NCI-H2171 (cell line): ENCODE data around the gene INHBE.
"Not testable (repeated sequence)": the region's sequence is repeated elsewhere in the genome, so short reads cannot be mapped to it uniquely, and the experiment has no call there.

Experiments
- DNase-seq: peaks from one replicate; lab custom pipeline; 2025; lab: John Stamatoyannopoulos, UW

The INHBE gene

GRCh38 chr12:57454566-57455373 is at the start of gene INHBE:
Gene INHBE (plus strand): TSS chr12:57455307. CDS start chr12:57455537, 230 bp downstream.
- DNase-seq, result peak; percentile 68

GRCh38 chr12:57410534-57410933 is 44.6 kb upstream of the INHBE start:
- DNase-seq, result no peak

- DNase-seq, result not testable (repeated sequence)
Observed at GRCh38 chr12:57414160-57414559, 40.9 kb upstream of the INHBE start.

GRCh38 chr12:57415088-57415487 is 40.0 kb upstream of the INHBE start:
- DNase-seq, result no peak

GRCh38 chr12:57416039-57416996 is 38.8 kb upstream of the INHBE start:
- DNase-seq, result no peak

GRCh38 chr12:57418255-57418654 is 36.9 kb upstream of the INHBE start:
- DNase-seq, result no peak

GRCh38 chr12:57419495-57419894 is 35.6 kb upstream of the INHBE start:
- DNase-seq, result no peak

- no peak for DNase-seq
Observed at GRCh38 chr12:57420482-57420881, 34.6 kb upstream of the INHBE start.

- not testable (repeated sequence) for DNase-seq
Observed at GRCh38 chr12:57426948-57427347, 28.2 kb upstream of the INHBE start.

- DNase-seq, result no peak
Observed at GRCh38 chr12:57428965-57429364, 26.1 kb upstream of the INHBE start.

- no peak for DNase-seq
Observed at GRCh38 chr12:57429473-57430111, 25.5 kb upstream of the INHBE start.

GRCh38 chr12:57430112-57430930 is 24.8 kb upstream of the INHBE start:
- DNase-seq, result no peak

GRCh38 chr12:57430931-57431566 is 24.1 kb upstream of the INHBE start, which contains the start of gene R3HDM2:
Gene R3HDM2 (minus strand): TSS chr12:57431043. CDS start chr12:57310428, 120,615 bp downstream.
- DNase-seq, result peak; percentile 94

- DNase-seq, result no peak
Observed at GRCh38 chr12:57431654-57432188, 23.4 kb upstream of the INHBE start.

- no peak for DNase-seq
Observed at GRCh38 chr12:57433370-57433769, 21.7 kb upstream of the INHBE start.

- DNase-seq, result no peak
Observed at GRCh38 chr12:57434517-57435223, 20.4 kb upstream of the INHBE start, which contains the start of gene INHBC. Gene INHBC (plus strand): TSS chr12:57434784. CDS start chr12:57434887, 103 bp downstream.

GRCh38 chr12:57435293-57435692 is 19.8 kb upstream of the INHBE start:
- DNase-seq, result peak; percentile 70

GRCh38 chr12:57438400-57438799 is 16.7 kb upstream of the INHBE start:
- no peak for DNase-seq

- no peak for DNase-seq
Observed at GRCh38 chr12:57439762-57440266, 15.3 kb upstream of the INHBE start.
